Cardiac fibroblast (primary cell): Measurements from ENCODE around the gene HSPE1.

Source experiments
- DNase-seq, 2 donors: peaks; one replicate each; pipeline versions ENCODE4 v3.0.0 to v3.0.0-alpha.2; 2010; ENCODE audit warnings: low read depth in 2 of 2
- H3K4me3 ChIP-seq, 2 donors: replicated peaks in 1 of 2; 1 replicate in 1 of 2; 2 replicates in 1 of 2; pipeline ENCODE4 v1.5.1; 2011; ENCODE audit warnings: low read depth in 2 of 2, low read length in 2 of 2, mild to moderate bottlenecking in 2 of 2, moderate library complexity in 1 of 2
- TF ChIP-seq, protein P1 (sequence below): IDR thresholded peaks from one replicate; pipeline ENCODE4 v1.5.1; 2011; ENCODE audit warnings: low read depth, mild to moderate bottlenecking, low read length, inconsistent platforms

HSPE1 gene

GRCh38 chr2:197454923-197455322 is 45.3 kb upstream of the HSPE1 start:
- H3K4me3 ChIP-seq: peak overlapping the region; percentile 89 to 99
- TF ChIP-seq, protein P1, sequence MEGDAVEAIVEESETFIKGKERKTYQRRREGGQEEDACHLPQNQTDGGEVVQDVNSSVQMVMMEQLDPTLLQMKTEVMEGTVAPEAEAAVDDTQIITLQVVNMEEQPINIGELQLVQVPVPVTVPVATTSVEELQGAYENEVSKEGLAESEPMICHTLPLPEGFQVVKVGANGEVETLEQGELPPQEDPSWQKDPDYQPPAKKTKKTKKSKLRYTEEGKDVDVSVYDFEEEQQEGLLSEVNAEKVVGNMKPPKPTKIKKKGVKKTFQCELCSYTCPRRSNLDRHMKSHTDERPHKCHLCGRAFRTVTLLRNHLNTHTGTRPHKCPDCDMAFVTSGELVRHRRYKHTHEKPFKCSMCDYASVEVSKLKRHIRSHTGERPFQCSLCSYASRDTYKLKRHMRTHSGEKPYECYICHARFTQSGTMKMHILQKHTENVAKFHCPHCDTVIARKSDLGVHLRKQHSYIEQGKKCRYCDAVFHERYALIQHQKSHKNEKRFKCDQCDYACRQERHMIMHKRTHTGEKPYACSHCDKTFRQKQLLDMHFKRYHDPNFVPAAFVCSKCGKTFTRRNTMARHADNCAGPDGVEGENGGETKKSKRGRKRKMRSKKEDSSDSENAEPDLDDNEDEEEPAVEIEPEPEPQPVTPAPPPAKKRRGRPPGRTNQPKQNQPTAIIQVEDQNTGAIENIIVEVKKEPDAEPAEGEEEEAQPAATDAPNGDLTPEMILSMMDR: no peak
- DNase-seq: no peak

DNA sequence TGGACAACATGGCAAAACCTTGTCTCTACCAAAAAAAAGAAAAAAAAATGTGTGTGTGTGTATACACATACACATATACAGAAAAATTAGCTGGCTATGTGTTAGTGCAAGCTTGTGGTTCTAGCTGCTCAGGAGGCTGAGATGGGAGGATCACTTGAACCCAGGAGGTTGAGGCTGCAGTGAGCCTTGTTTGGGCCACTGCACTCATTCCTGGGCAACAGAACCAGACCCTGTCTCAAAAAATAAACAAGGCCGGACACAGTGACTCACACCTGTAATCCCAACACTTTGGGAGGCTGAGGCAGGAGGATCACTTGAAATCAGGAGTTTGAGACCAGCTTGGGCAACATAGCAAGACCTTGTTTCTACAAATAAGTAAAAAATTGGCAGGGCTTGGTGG is 44.8 kb upstream of the HSPE1 start:
- no peak for DNase-seq
- TF ChIP-seq, protein P1: no peak
- H3K4me3 ChIP-seq: peak overlapping the region in 1 of 2 donors; percentile 4

GRCh38 chr2:197460649-197461048 is 39.5 kb upstream of the HSPE1 start:
- DNase-seq: no peak
- H3K4me3 ChIP-seq: no peak overlapping the region
- TF ChIP-seq, protein P1: no peak

GRCh38 chr2:197461057-197461456 is 39.1 kb upstream of the HSPE1 start:
- no peak overlapping the region for H3K4me3 ChIP-seq
- peak; percentile 12 to 40 for DNase-seq
- TF ChIP-seq, protein P1: no peak

DNA sequence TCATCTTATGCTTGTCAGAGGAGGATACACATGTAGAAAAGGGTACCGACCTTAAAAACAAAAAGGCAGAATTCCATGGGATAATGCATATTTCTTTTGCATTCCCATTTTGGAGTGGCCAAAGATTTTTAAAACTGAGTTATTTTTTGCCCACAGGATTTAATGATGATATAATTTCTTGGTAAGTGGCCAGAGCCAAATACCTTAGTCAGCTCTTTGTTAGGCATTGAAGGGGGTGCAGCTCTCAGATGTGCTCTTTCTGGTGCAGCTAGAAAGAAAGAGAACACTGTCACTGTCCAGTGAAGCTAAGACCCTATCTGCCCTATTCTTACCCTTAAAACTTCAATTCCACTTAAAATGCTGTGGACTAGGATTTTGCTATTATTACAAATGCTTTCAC is 36.0 kb upstream of the HSPE1 start:
- DNase-seq: peak; percentile 12 to 36
- TF ChIP-seq, protein P1: no peak
- H3K4me3 ChIP-seq: no peak overlapping the region

DNA sequence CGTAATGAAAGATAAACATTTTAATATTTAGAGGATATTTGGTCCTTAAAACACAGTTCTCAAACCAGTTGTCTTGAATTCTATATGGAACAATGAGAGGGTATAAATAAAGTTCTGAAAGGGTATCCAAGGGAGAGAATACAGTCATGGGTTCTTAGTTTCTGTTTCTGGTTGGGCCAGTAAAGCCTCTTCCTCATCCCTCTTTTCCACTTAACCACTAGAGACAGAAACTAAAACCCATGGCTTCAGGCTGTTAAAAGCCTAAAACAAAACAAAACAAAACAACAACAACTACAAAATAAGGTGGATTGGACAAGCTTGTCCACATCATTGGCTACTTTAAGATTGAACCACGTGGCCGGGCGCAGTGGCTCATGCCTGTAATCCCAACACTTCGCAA is 28.0 kb upstream of the HSPE1 start:
- TF ChIP-seq, protein P1: no peak
- no peak overlapping the region for H3K4me3 ChIP-seq
- no peak for DNase-seq

DNA sequence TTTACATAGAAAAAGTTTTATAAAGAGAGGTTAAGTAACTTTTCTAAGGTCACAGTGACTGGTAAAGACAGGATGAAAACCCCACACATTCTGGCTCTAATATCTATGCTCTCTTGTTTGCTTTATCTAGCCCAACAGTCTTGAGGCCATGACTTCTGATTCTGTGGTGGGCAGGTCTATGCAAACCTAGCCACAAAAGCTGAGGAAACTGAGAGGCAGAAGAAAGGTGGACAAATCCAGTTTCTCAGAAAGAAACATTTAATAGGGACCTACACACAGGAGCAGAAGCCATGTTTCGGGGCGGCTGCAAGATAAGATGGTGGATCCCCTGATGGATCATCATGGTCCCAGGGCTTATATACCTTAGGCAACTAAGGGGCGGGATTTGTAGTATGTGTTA is 22.4 kb upstream of the HSPE1 start:
- TF ChIP-seq, protein P1: no peak
- no peak for DNase-seq
- no peak overlapping the region for H3K4me3 ChIP-seq
